ENCODE data around the gene PAX3.

- TF ChIP-seq L3MBTL2 (conservative IDR thresholded peaks at IDR 0.05) (no peak), NFRKB (IDR thresholded peaks at IDR 0.05) (no peak)
Observed at GRCh38 chr2:222299906-222300725, 1.3 kb upstream of the PAX3 start.
